Uterus (tissue), 4 donors: ENCODE results near the gene DNM3. TPM values are rescaled to one million over a fixed set of nuclear protein-coding genes. Genes with fewer than 3 reads are reported as not detected.
"Not testable (repeated sequence)": the region's sequence is repeated elsewhere in the genome, so short reads cannot be mapped to it uniquely, and the experiment has no call there.

ENCODE experiments used
- DNase-seq, 2 donors: peaks; one replicate each; pipeline ENCODE4 v3.0.0-alpha.2; 2019 to 2020
- H3K27ac ChIP-seq, 2 donors: fragments of 200-600 bp; sonication (generic); 1 replicate in 1 of 2; 2 replicates in 1 of 2; pipeline ENCODE4 v1.5.1; 2016 to 2018
- H3K27me3 ChIP-seq, 2 donors: fragments of 200-600 bp; sonication (generic); one replicate each; pipeline ENCODE4 v1.5.1; 2018 to 2019; ENCODE audit warnings: control low read depth in 1 of 2
- H3K36me3 ChIP-seq, 2 donors: fragments of 200-600 bp; sonication (generic); one replicate each; pipeline ENCODE4 v1.5.1; 2019; ENCODE audit warnings: control low read depth in 1 of 2
- H3K4me1 ChIP-seq, 2 donors: fragments of 200-600 bp; sonication (generic); one replicate each; pipeline ENCODE4 v1.5.1; 2018 to 2019; ENCODE audit warnings: control low read depth in 1 of 2
- H3K4me3 ChIP-seq, 2 donors: fragments of 200-600 bp; sonication (generic); 1 replicate in 1 of 2; 2 replicates in 1 of 2; pipeline ENCODE4 v1.5.1; 2018 to 2019; ENCODE audit warnings: mild to moderate bottlenecking in 1 of 2
- H3K9me3 ChIP-seq, 2 donors: fragments of 200-600 bp; sonication (generic); one replicate each; pipeline ENCODE4 v1.5.1; 2019; ENCODE audit warnings: control low read depth in 1 of 2
- CTCF ChIP-seq, 4 experiments: fragments of 200-600 bp in 2 of 4; fragments of 450-650 bp in 2 of 4; sonication (generic) in 2 of 4; IDR thresholded peaks; one replicate each; pipeline ENCODE4 v1.5.1; 2016 to 2019; ENCODE audit warnings: antibody characterized with exemption in 4 of 4, mild to moderate bottlenecking in 2 of 4, moderate library complexity in 1 of 4
- POLR2A ChIP-seq, 2 donors: fragments of 450-650 bp; IDR thresholded peaks; one replicate each; pipeline ENCODE4 v1.6.1; 2016; ENCODE audit warnings: antibody characterized with exemption in 2 of 2, mild to moderate bottlenecking in 1 of 2, moderate library complexity in 1 of 2
- intact Hi-C: fragments of 100-400 bp; cut with DNase I; formaldehyde crosslinking; loops from one replicate; pipeline ENCODE4 v1.15.1; 2023; ENCODE audit warnings: low total_unique reads
- total RNA-seq, 4 donors: library from RNA; depleted of rRNA in 3 of 4; stranded (reverse); fragments of >200 nt in 3 of 4; gene quantifications; one replicate each; pipeline versions ENCODE4 v1.1.0 to v1.2.4, GENCODE V29; 2014 to 2023
- donor health status: DM: yes; HTN: yes; CAD: no.

Gene DNM3
- total RNA-seq, 4 donors from 2014 or later: 4.7 to 49.2 (median 14.6) TPM

DNA sequence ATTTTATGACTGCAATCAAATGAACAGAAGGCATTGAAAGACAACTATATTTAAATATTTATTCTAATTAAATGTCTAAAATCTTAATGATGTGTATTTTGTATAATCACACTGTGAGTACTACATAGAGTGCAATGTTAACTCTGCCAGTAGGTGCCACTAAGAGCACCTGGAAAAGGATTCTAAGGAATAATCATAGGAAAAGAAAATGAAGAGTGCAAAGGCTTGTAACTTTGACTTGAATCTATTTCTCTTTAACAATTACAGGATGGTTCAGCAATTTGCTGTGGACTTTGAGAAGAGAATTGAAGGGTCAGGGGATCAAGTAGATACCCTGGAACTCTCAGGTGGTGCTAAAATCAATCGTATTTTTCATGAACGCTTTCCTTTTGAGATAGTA is 200.4 kb downstream of the DNM3 start:
- Histone ChIP-seq H3K27me3 (no peaks in the 10 kb centered on the region), H3K4me3 (peak overlapping the region in 1 of 2 donors; percentile 23), H3K27ac (peak overlapping the region; percentile 41 to 48), H3K36me3 (no peaks in the 10 kb centered on the region), H3K9me3 (no peaks in the 10 kb centered on the region), H3K4me1 (no peaks in the 10 kb centered on the region)
- DNase-seq: peak in 1 of 2 donors; percentile 35
- TF ChIP-seq POLR2A (IDR thresholded peaks at IDR 0.05) (no peak), CTCF (IDR thresholded peaks at IDR 0.05) (peak; percentile 56 to 83 (median 68))
- intact Hi-C loops: loop anchor here (10.0 kb wide), 1 partner anchor 363 kb away; no protein-coding TSS in a partner anchor

- intact Hi-C loops: loop anchor here (10.0 kb wide), 1 partner anchor 361 kb away; no protein-coding TSS in a partner anchor
These were observed 202.6 kb downstream of the DNM3 start for GRCh38 chr1:172043900-172044299.

GRCh38 chr1:172051898-172052297 is 210.6 kb downstream of the DNM3 start:
- no peak for TF ChIP-seq POLR2A (IDR thresholded peaks at IDR 0.05)
- no peak for TF ChIP-seq CTCF (IDR thresholded peaks at IDR 0.05)
- no peak overlapping the region for H3K4me3 ChIP-seq
- no peaks in the 10 kb centered on the region for H3K9me3 ChIP-seq
- H3K4me1 ChIP-seq: no peaks in the 10 kb centered on the region
- no peaks in the 10 kb centered on the region for H3K27me3 ChIP-seq
- H3K36me3 ChIP-seq: no peaks in the 10 kb centered on the region
- intact Hi-C loops: no loop called here
- no peak overlapping the region for H3K27ac ChIP-seq
- no peak for DNase-seq

More at GRCh38 chr1:172043900-172044299, 202.6 kb downstream of the DNM3 start:
- no peak for DNase-seq
- Histone ChIP-seq H3K27me3 (no peaks in the 10 kb centered on the region), H3K36me3 (no peaks in the 10 kb centered on the region), H3K27ac (no peak overlapping the region), H3K4me3 (no peak overlapping the region), H3K9me3 (no peaks in the 10 kb centered on the region), H3K4me1 (no peaks in the 10 kb centered on the region)
- no peak for TF ChIP-seq CTCF (IDR thresholded peaks at IDR 0.05)
- no peak for TF ChIP-seq POLR2A (IDR thresholded peaks at IDR 0.05)

- no peak overlapping the region for H3K4me3 ChIP-seq
- no peaks in the 10 kb centered on the region for H3K36me3 ChIP-seq
- H3K27me3 ChIP-seq: no peaks in the 10 kb centered on the region
- TF ChIP-seq CTCF (IDR thresholded peaks at IDR 0.05) (no peak), POLR2A (IDR thresholded peaks at IDR 0.05) (no peak)
- H3K27ac ChIP-seq: peak overlapping the region in 1 of 2 donors; percentile 12
- no peaks in the 10 kb centered on the region for H3K9me3 ChIP-seq
- no peaks in the 10 kb centered on the region for H3K4me1 ChIP-seq
- intact Hi-C loops: no loop called here
- no peak for DNase-seq
These were observed 212.9 kb downstream of the DNM3 start for GRCh38 chr1:172054172-172054571.

- H3K4me1 ChIP-seq, H3K36me3 ChIP-seq, intact Hi-C loops, H3K27me3 ChIP-seq, H3K27ac ChIP-seq, H3K9me3 ChIP-seq, H3K4me3 ChIP-seq, DNase-seq: not testable (repeated sequence)
These were observed 214.6 kb downstream of the DNM3 start for GRCh38 chr1:172055816-172056419.
